ENCODE data around the gene NANOS2.
A peak's percentile ranks its signal among the peaks of the same experiment; 100 is the strongest.

The NANOS2 gene

GRCh38 chr19:45913874-45914830 lies at the start of gene NANOS2:
Gene NANOS2, minus strand, starts transcription at chr19:45914778. Its CDS starts 85 bp downstream, at chr19:45914693.
- FAIRE-seq, result no peak

GRCh38 chr19:45962021-45962420 lies 47.4 kb upstream of the NANOS2 start:
- FAIRE-seq (no peak), DNase-seq (ENCODE audit: low spot score) (no peak)

More at GRCh38 chr19:45913874-45914830, at the start of gene NANOS2:
- DNase-seq (ENCODE audit: low spot score), result no peak

GRCh38 chr19:45960595-45961235 lies 46.1 kb upstream of the NANOS2 start:
- DNase-seq (ENCODE audit: low spot score), result no peak
- no peak for FAIRE-seq

GRCh38 chr19:45959517-45960025 lies 45.0 kb upstream of the NANOS2 start:
- DNase-seq (ENCODE audit: low spot score), result no peak
- no peak for FAIRE-seq

- no peak for FAIRE-seq
- DNase-seq (ENCODE audit: low spot score), result peak; percentile 18
Measured at GRCh38 chr19:45958769-45959516, 44.4 kb upstream of the NANOS2 start.

- no peak for FAIRE-seq
Measured at GRCh38 chr19:45958320-45958719, 43.7 kb upstream of the NANOS2 start.

GRCh38 chr19:45955905-45956608 lies 41.5 kb upstream of the NANOS2 start:
- no peak for DNase-seq (ENCODE audit: low spot score)
- FAIRE-seq, result no peak

More at GRCh38 chr19:45958320-45958719, 43.7 kb upstream of the NANOS2 start:
- no peak for DNase-seq (ENCODE audit: low spot score)

- no peak for FAIRE-seq
- DNase-seq (ENCODE audit: low spot score), result no peak
Measured at GRCh38 chr19:45954156-45954555, 39.6 kb upstream of the NANOS2 start.

GRCh38 chr19:45953676-45954075 lies 39.1 kb upstream of the NANOS2 start:
- no peak for DNase-seq (ENCODE audit: low spot score)
- FAIRE-seq, result no peak

GRCh38 chr19:45952686-45953505 lies 38.3 kb upstream of the NANOS2 start:
- FAIRE-seq (no peak), DNase-seq (ENCODE audit: low spot score) (no peak)

GRCh38 chr19:45952341-45952685 lies 37.7 kb upstream of the NANOS2 start:
- no peak for DNase-seq (ENCODE audit: low spot score)
- no peak for FAIRE-seq

- FAIRE-seq (no peak), DNase-seq (ENCODE audit: low spot score) (peak; percentile 39)
Measured at GRCh38 chr19:45947926-45948325, 33.3 kb upstream of the NANOS2 start.

- no peak for DNase-seq (ENCODE audit: low spot score)
- FAIRE-seq, result no peak
Measured at GRCh38 chr19:45940515-45940805, 25.9 kb upstream of the NANOS2 start.

- DNase-seq (ENCODE audit: low spot score) (no peak), FAIRE-seq (no peak)
Measured at GRCh38 chr19:45939792-45940514, 25.4 kb upstream of the NANOS2 start.

- DNase-seq (ENCODE audit: low spot score) (no peak), FAIRE-seq (no peak)
Measured at GRCh38 chr19:45938733-45939319, 24.2 kb upstream of the NANOS2 start.

- DNase-seq (ENCODE audit: low spot score) (no peak), FAIRE-seq (no peak)
Measured at GRCh38 chr19:45935267-45935666, 20.7 kb upstream of the NANOS2 start.

GRCh38 chr19:45934551-45935230 lies 20.1 kb upstream of the NANOS2 start:
- FAIRE-seq (no peak), DNase-seq (ENCODE audit: low spot score) (no peak)

- no peak for DNase-seq (ENCODE audit: low spot score)
- no peak for FAIRE-seq
Measured at GRCh38 chr19:45933759-45934158, 19.2 kb upstream of the NANOS2 start.

GRCh38 chr19:45931055-45931454 lies 16.5 kb upstream of the NANOS2 start:
- FAIRE-seq (no peak), DNase-seq (ENCODE audit: low spot score) (no peak)
